Gastroesophageal sphincter (tissue), 3 donors: ENCODE data around the gene AHNAK2.
"Not testable (repeated sequence)": the region's sequence is repeated elsewhere in the genome, so short reads cannot be mapped to it uniquely, and the experiment has no call there.

Source experiments
- EP300 ChIP-seq: sonication (generic); formaldehyde crosslinking; IDR thresholded peaks from one replicate; pipeline ENCODE4 v1.6.1; 2017; ENCODE audit warnings: antibody characterized with exemption, mild to moderate bottlenecking
- POLR2A ChIP-seq, 2 donors: fragments of 450-650 bp; IDR thresholded peaks; one replicate each; pipeline ENCODE4 v1.6.1; 2017; ENCODE audit warnings: antibody characterized with exemption in 2 of 2, mild to moderate bottlenecking in 2 of 2, moderate library complexity in 1 of 2
- POLR2AphosphoS5 ChIP-seq: sonication (generic); formaldehyde crosslinking; IDR thresholded peaks from one replicate; pipeline ENCODE4 v1.6.1; 2017; ENCODE audit warnings: antibody characterized with exemption
- TF ChIP-seq, protein P1 (sequence below), 4 experiments: fragments of 200-600 bp in 2 of 4; fragments of 450-650 bp in 2 of 4; sonication (generic) in 1 of 4; IDR thresholded peaks; one replicate each; pipeline ENCODE4 v1.5.1; 2017 to 2019; ENCODE audit warnings: antibody characterized with exemption in 4 of 4, mild to moderate bottlenecking in 2 of 4, moderate library complexity in 2 of 4

DNA sequence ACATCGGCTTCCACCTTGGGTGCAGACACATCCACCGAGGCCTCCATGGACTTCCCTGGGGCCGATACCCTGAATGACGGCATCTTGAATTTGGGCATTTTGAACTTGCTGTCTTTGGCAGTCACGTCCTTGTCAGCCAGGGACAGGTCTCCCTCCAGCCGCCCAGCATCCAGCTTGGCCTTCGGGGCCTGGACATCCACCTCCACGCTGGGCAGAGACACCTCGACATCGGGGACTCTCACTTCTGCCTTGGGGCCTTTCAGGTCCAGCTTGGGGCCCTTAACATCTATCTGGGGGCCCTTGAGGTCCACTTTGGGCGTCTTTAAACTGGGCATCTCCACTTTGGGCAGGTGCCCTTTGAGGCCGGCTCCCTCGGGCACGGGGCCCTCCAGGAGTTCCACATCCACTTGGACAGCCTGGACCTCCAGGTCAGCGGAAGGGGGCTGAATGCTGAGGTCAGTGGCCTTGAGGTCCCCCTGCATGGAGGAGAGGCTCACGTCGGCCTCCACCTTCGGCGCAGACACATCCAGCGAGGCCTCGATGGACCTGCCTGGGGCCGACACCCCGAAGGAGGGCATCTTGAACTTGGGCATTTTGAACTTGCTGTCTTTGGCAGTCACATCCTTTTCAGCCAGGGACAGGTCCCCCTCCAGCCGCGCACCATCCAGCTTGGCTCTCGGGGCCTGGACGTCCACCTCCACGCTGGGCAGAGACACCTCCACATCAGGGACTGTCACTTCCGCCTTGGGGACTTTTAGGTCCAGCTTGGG, 33.6 kb downstream of the AHNAK2 start:
- TF ChIP-seq POLR2AphosphoS5; EP300; POLR2A (IDR thresholded peaks at IDR 0.05): not testable (repeated sequence)
- TF ChIP-seq, protein P1, sequence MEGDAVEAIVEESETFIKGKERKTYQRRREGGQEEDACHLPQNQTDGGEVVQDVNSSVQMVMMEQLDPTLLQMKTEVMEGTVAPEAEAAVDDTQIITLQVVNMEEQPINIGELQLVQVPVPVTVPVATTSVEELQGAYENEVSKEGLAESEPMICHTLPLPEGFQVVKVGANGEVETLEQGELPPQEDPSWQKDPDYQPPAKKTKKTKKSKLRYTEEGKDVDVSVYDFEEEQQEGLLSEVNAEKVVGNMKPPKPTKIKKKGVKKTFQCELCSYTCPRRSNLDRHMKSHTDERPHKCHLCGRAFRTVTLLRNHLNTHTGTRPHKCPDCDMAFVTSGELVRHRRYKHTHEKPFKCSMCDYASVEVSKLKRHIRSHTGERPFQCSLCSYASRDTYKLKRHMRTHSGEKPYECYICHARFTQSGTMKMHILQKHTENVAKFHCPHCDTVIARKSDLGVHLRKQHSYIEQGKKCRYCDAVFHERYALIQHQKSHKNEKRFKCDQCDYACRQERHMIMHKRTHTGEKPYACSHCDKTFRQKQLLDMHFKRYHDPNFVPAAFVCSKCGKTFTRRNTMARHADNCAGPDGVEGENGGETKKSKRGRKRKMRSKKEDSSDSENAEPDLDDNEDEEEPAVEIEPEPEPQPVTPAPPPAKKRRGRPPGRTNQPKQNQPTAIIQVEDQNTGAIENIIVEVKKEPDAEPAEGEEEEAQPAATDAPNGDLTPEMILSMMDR (IDR thresholded peaks at IDR 0.05) = not testable (repeated sequence)
